DOHH2 (cell line): ENCODE measurements around the gene PC.

Source experiments
- H3F3A ChIP-seq: fragments of 200-600 bp; sonication (generic), shearing (Covaris generic); 2 replicates; pipeline ENCODE4 v1.6.0; 2016; ENCODE audit warnings: antibody characterized with exemption, mild to moderate bottlenecking; ENCODE audit not compliant: control insufficient read depth, insufficient read depth
- H3K27ac ChIP-seq: fragments of 200-600 bp; sonication (generic); 2 replicates; pipeline ENCODE4 v1.5.1; 2014; ENCODE audit warnings: low read depth, mild to moderate bottlenecking, low read length, moderate library complexity
- H3K27me3 ChIP-seq: fragments of 200-600 bp; sonication (generic); 2 replicates; pipeline ENCODE4 v1.6.1; 2014; ENCODE audit warnings: mild to moderate bottlenecking, low read length, mixed read lengths; ENCODE audit not compliant: control insufficient read depth
- H3K36me3 ChIP-seq: fragments of 200-600 bp; sonication (generic); 2 replicates; pipeline ENCODE4 v1.6.1; 2014; ENCODE audit warnings: mild to moderate bottlenecking, low read length, moderate library complexity, mixed read lengths; ENCODE audit not compliant: control insufficient read depth
- H3K4me1 ChIP-seq: fragments of 200-600 bp; sonication (generic); 2 replicates; pipeline ENCODE4 v1.6.1; 2014; ENCODE audit warnings: mild to moderate bottlenecking, low read length, mixed read lengths; ENCODE audit not compliant: control insufficient read depth
- H3K4me2 ChIP-seq: fragments of 200-600 bp; sonication (generic); 2 replicates; pipeline ENCODE4 v1.6.0; 2014; ENCODE audit warnings: mild to moderate bottlenecking, low read length, moderate library complexity
- H3K4me3 ChIP-seq: fragments of 200-600 bp; sonication (generic); 2 replicates; pipeline ENCODE4 v1.5.1; 2014; ENCODE audit warnings: mild to moderate bottlenecking, low read length, mixed read lengths
- H3K79me2 ChIP-seq: fragments of 200-600 bp; sonication (generic); 2 replicates; pipeline ENCODE4 v1.6.1; 2014; ENCODE audit warnings: mild to moderate bottlenecking, low read length, mixed read lengths; ENCODE audit not compliant: control insufficient read depth
- H3K9me2 ChIP-seq: fragments of 200-600 bp; sonication (generic); replicated peaks from 2 replicates; pipeline ENCODE4 v1.6.1; 2014; ENCODE audit warnings: mild to moderate bottlenecking, low read length, mixed read lengths; ENCODE audit not compliant: control insufficient read depth
- H3K9me3 ChIP-seq: fragments of 200-600 bp; sonication (generic); 2 replicates; pipeline ENCODE4 v1.6.1; 2014; ENCODE audit warnings: antibody characterized with exemption, low read length, mixed read lengths; ENCODE audit not compliant: control insufficient read depth, insufficient read depth
- H4K20me1 ChIP-seq: fragments of 200-600 bp; sonication (generic); 2 replicates; pipeline ENCODE4 v1.6.0; 2014; ENCODE audit warnings: low read depth, mild to moderate bottlenecking, antibody characterized with exemption, low read length, moderate library complexity; ENCODE audit not compliant: control insufficient read depth, insufficient read depth
- EZH2phosphoT487 ChIP-seq: fragments of 200-600 bp; sonication (generic); IDR thresholded peaks from 2 replicates; pipeline ENCODE4 v1.6.1; 2017; ENCODE audit warnings: borderline replicate concordance, mild to moderate bottlenecking, antibody characterized with exemption, low read length, moderate library complexity, mixed read lengths
- TF ChIP-seq, protein P1 (sequence below): fragments of 200-600 bp; sonication (generic); IDR thresholded peaks from one replicate; pipeline ENCODE4 v1.5.1; 2014; ENCODE audit warnings: antibody characterized with exemption, mild to moderate bottlenecking, low read depth, low read length; ENCODE audit not compliant: poor library complexity, severe bottlenecking

PC gene

DNA sequence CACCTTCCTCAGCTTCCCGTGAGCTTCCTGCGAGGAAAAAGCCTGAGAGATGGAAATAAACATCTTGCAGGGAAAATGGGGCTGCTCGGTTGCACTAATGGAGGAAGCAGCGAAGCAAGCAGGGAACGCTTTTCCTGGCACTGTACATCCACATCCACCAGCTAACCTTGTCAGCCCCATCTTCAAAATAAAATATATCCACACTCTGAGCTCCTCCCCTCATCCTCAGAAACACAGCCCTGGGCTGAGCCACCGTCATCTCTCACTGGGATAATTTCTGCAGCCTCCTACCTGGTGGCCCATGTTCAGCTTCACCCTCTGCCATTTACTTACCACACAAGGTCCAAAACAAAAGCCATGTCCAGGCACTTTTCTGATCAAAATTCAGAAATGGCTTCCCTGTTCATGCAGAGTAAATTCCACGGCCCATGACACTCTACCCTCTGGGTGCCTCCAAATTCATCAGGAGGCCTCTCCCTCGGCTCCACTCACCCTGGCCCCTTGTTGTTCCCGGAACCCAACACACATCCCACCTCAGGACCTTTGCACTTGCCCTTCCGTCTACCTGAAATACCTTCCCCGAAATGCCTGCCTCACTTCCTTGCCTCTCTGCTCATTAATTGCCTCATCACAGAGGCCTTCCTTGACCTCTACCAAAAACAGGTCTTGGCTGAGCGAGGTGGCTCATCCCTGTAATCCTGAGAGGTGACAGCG, 29.9 kb upstream of the PC start:
- H3K27ac ChIP-seq, result no peak overlapping the region
- H3F3A ChIP-seq, result no peaks in the 10 kb centered on the region

DNA sequence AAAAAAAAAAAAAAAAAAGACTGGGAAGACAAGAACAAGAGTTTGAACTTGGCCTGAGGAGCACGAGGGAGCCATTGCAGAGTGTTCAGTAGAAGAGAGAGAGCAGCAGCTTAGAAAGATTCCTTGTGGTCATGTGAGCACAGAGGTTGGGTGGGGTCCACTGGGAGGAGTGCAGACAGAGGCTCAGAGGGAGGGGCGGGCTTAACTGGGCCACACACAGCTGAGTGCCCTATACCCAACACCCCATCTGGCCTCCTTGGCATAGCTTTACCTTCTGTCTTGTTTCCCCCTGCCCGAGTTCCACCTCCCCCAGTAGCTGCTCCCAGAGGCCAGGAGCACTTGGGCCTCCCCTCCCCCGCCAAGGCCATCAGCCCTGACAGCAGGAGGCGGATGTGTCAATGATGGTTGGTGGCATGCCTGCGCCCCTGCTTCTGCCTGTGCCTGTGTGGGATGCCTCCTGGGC, 29.0 kb upstream of the PC start:
- H3K4me3 ChIP-seq, result no peak overlapping the region
- H3K79me2 ChIP-seq, result no peaks in the 10 kb centered on the region
- H3K9me3 ChIP-seq, result no peaks in the 10 kb centered on the region
- H3K9me2 ChIP-seq, result no peaks in the 10 kb centered on the region
- H3K36me3 ChIP-seq, result no peaks in the 10 kb centered on the region
- no peak overlapping the region for H3K27ac ChIP-seq
- H3K27me3 ChIP-seq, result peaks cover 9% of the 10 kb centered on the region; the same call in 1 of the 2 replicates
- no peaks in the 10 kb centered on the region for H4K20me1 ChIP-seq
- no peaks in the 10 kb centered on the region for H3F3A ChIP-seq
- H3K4me2 ChIP-seq, result no peak overlapping the region
- H3K4me1 ChIP-seq, result peaks cover 2% of the 10 kb centered on the region
- TF ChIP-seq EZH2phosphoT487, result no peak
- TF ChIP-seq, protein P1, sequence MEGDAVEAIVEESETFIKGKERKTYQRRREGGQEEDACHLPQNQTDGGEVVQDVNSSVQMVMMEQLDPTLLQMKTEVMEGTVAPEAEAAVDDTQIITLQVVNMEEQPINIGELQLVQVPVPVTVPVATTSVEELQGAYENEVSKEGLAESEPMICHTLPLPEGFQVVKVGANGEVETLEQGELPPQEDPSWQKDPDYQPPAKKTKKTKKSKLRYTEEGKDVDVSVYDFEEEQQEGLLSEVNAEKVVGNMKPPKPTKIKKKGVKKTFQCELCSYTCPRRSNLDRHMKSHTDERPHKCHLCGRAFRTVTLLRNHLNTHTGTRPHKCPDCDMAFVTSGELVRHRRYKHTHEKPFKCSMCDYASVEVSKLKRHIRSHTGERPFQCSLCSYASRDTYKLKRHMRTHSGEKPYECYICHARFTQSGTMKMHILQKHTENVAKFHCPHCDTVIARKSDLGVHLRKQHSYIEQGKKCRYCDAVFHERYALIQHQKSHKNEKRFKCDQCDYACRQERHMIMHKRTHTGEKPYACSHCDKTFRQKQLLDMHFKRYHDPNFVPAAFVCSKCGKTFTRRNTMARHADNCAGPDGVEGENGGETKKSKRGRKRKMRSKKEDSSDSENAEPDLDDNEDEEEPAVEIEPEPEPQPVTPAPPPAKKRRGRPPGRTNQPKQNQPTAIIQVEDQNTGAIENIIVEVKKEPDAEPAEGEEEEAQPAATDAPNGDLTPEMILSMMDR, result no peak

More for the DNA sequence above, 29.9 kb upstream of the PC start:
- TF ChIP-seq, protein P1, result no peak
- no peak for TF ChIP-seq EZH2phosphoT487
- no peaks in the 10 kb centered on the region for H3K4me1 ChIP-seq
- no peaks in the 10 kb centered on the region for H3K9me3 ChIP-seq
- H3K27me3 ChIP-seq, result peaks cover 9% of the 10 kb centered on the region; the same call in 1 of the 2 replicates
- H3K9me2 ChIP-seq, result no peaks in the 10 kb centered on the region
- no peaks in the 10 kb centered on the region for H3K79me2 ChIP-seq
- no peak overlapping the region for H3K4me2 ChIP-seq
- H3K36me3 ChIP-seq, result no peaks in the 10 kb centered on the region
- no peaks in the 10 kb centered on the region for H4K20me1 ChIP-seq
- no peak overlapping the region for H3K4me3 ChIP-seq

DNA sequence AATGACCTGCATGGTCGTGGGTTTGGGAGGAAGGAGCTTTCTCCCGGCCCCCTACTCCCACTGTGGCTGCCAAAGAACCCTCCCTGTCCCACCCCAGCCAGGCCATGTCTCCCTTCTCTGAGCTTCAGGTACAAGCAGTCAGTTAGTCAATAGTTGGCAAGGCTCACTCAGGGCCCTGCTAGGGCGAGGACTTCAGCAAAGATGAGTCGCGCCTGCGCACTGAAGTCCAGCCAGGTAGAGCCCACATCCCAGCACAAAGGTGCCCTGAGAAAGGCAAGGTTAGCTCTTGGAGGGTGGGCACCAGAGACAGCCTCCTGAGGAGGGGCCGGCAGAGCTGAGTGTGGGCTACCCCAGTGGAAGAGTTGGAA, 28.0 kb upstream of the PC start:
- Histone ChIP-seq H3K4me1 (peaks cover 11% of the 10 kb centered on the region), H3K4me2 (no peak overlapping the region), H3F3A (no peaks in the 10 kb centered on the region), H3K9me3 (no peaks in the 10 kb centered on the region), H3K27me3 (peaks cover 9% of the 10 kb centered on the region; the same call in 1 of the 2 replicates), H3K79me2 (no peaks in the 10 kb centered on the region), H3K9me2 (no peaks in the 10 kb centered on the region), H3K36me3 (no peaks in the 10 kb centered on the region), H4K20me1 (no peaks in the 10 kb centered on the region), H3K4me3 (no peak overlapping the region), H3K27ac (no peak overlapping the region)
- TF ChIP-seq, protein P1, result no peak
